Small intestine (tissue), 7 donors: ENCODE results near the gene NTRK2. TPM values are rescaled to one million over a fixed set of nuclear protein-coding genes. Genes with fewer than 3 reads are reported as not detected.

Source experiments
- DNase-seq, 2 donors: peaks; one replicate each; pipeline versions ENCODE4 v3.0.0 to v3.0.0-alpha.2; 2013
- FAIRE-seq: peaks from 2 replicates; lab custom pipeline; 2012; peaks lifted over from hg19 to GRCh38; lab: Jason Lieb, UNC
- H3K27ac ChIP-seq, 3 donors: one replicate each; pipeline ENCODE4 v1.5.1; 2013; ENCODE audit warnings: low read length in 2 of 3, mild to moderate bottlenecking in 2 of 3, control low read depth in 1 of 3, inconsistent platforms in 1 of 3, low read depth in 1 of 3, moderate library complexity in 1 of 3
- H3K27me3 ChIP-seq, 3 donors: one replicate each; pipeline ENCODE4 v1.6.1; 2013; ENCODE audit warnings: low read length in 3 of 3, inconsistent platforms in 1 of 3; ENCODE audit not compliant: control insufficient read depth in 3 of 3, insufficient read depth in 3 of 3
- H3K36me3 ChIP-seq, 3 donors: one replicate each; pipeline ENCODE4 v1.6.1; 2013; ENCODE audit warnings: low read length in 3 of 3, inconsistent platforms in 1 of 3, low read depth in 1 of 3, mild to moderate bottlenecking in 1 of 3, moderate library complexity in 1 of 3; ENCODE audit not compliant: control insufficient read depth in 3 of 3, insufficient read depth in 2 of 3
- H3K4me1 ChIP-seq, 3 donors: one replicate each; pipeline ENCODE4 v1.6.1; 2013; ENCODE audit warnings: low read length in 2 of 3, inconsistent platforms in 1 of 3, low read depth in 1 of 3, mild to moderate bottlenecking in 1 of 3, moderate library complexity in 1 of 3; ENCODE audit not compliant: control insufficient read depth in 3 of 3, insufficient read depth in 2 of 3
- H3K4me3 ChIP-seq, 3 donors: one replicate each; pipeline ENCODE4 v1.5.1; 2013; ENCODE audit warnings: low read length in 3 of 3, control low read depth in 1 of 3, inconsistent platforms in 1 of 3, low read depth in 1 of 3, mild to moderate bottlenecking in 1 of 3, moderate library complexity in 1 of 3
- H3K9me3 ChIP-seq, 2 donors: one replicate each; pipeline ENCODE4 v1.6.1; 2013; ENCODE audit warnings: low read depth in 1 of 2, low read length in 1 of 2; ENCODE audit not compliant: control insufficient read depth in 2 of 2, insufficient read depth in 1 of 2
- WGBS, 3 donors: extraction: QIAGEN DNeasy Blood & Tissue Kit; methylation state at CpG; one replicate each; pipeline ENCODE4 v1.1.7; 2013; 5-methylcytosine and 5-hydroxymethylcytosine counted together
- polyA plus RNA-seq, 4 donors: library from polyadenylated mRNA; stranded (reverse) in 3 of 4; unstranded in 1 of 4; fragments of 200-250 nt in 3 of 4; fragments of 120-200 nt in 1 of 4; gene quantifications; one replicate each; pipeline versions ENCODE4 v1.2.1 to v1.2.3, GENCODE V29; 2013
- donor health status: healthy with polysubstance abuse.
- donor health status: control.
- donor health status: control.
- donor health status: Bipolar disorder and iron deficiency.
- donor health status: healthy.

Gene NTRK2
- polyA plus RNA-seq, 4 donors: 0.16 to 1.1 TPM; not detected in 2

DNA sequence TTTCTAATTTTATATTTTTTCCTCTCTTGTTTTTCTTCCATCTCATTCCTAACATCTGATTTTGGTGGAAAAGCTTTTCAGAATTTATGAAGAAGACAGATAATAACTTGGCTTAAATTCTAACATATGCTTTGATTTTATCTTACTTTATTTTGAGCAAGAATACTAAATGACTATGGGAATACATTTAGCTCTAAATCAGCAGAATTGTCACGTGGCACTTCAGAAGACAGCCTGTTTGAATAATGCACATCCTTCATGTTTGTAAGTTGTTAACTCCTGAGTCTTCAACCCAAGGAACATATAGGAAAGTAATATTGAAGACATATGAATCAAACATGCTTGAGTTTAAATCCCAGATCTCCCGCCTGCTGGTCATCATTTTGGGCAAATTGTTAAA lies 90.3 kb downstream of the NTRK2 start:
- FAIRE-seq (no peak), DNase-seq (no peak)
- H3K9me3 ChIP-seq: peaks cover 0 to 4% of the 10 kb centered on the region in 2 donors
- no peak overlapping the region for H3K4me3 ChIP-seq
- H3K36me3 ChIP-seq: no peaks in the 10 kb centered on the region
- H3K27me3 ChIP-seq: peaks cover 0 to 2% (median 0%) of the 10 kb centered on the region in 3 donors
- H3K27ac ChIP-seq: no peak overlapping the region
- no peaks in the 10 kb centered on the region for H3K4me1 ChIP-seq
- WGBS, 3 donors: 67 to 82% (median 79%) methylated on average over 2 of the region's 2 CpGs

DNA sequence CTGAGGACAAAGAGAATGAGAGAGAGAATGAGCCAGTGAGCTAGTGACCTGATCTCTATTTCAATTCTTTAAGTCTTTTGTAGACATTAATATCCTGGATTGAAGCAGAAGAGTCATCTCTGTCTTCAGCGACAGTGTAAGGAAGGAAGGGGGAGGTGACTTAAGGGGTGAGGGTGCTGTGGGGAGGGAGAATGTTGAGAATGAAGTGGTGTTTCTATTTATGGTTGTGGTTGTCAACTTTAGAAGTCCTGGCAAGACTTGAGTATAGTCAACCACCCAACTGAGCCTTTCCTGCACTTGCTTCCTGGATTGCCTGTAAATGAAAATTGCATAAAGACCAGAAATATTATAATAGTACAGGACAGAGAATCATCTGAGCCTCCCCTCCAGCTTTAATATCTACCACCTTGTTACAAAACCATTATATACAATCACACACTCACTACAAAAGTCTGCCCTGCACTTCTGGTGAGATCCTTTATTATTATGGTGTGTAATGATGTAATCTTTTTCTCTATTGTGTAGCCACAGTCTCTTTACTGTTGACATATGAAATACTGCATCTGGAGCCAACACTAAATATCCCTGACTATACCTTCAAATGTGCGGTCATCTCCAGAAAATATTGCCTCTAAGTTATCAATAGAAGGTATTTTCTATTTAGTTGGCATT lies 91.7 kb downstream of the NTRK2 start:
- H3K36me3 ChIP-seq: no peaks in the 10 kb centered on the region
- peaks cover 0 to 4% of the 10 kb centered on the region in 2 donors for H3K9me3 ChIP-seq
- peaks cover 0 to 2% (median 0%) of the 10 kb centered on the region in 3 donors for H3K27me3 ChIP-seq
- no peak overlapping the region for H3K4me3 ChIP-seq
- WGBS, 3 donors: 74 to 91% (median 78%) methylated on average over 2 of the region's 2 CpGs
- DNase-seq (no peak), FAIRE-seq (no peak)
- no peaks in the 10 kb centered on the region for H3K4me1 ChIP-seq
- no peak overlapping the region for H3K27ac ChIP-seq

DNA sequence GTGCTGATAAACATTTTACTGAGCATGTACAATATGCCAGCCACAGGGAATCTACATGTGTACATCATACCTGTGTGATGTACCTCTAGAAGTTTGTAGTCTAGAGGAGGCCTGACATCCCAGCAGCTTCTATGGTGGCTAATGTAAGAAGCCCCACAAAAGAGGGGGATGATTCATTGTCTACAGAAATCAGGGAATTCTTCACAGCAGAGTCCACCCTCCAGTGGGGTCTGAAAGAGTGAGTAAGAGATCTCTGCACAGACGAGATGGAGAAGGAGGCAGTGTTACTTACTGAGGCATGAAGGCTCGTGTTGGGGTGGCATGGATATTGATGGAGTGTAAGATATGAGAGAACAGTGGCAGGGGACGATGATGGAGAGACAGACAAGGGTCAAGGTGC lies 103.0 kb downstream of the NTRK2 start:
- no peaks in the 10 kb centered on the region for H3K36me3 ChIP-seq
- FAIRE-seq (no peak), DNase-seq (no peak)
- WGBS, 3 donors: 65 to 79% (median 75%) methylated on average over 3 of the region's 3 CpGs
- no peaks in the 10 kb centered on the region for H3K4me1 ChIP-seq
- no peak overlapping the region for H3K4me3 ChIP-seq
- no peaks in the 10 kb centered on the region for H3K27me3 ChIP-seq
- no peak overlapping the region for H3K27ac ChIP-seq
- H3K9me3 ChIP-seq: no peaks in the 10 kb centered on the region

DNA sequence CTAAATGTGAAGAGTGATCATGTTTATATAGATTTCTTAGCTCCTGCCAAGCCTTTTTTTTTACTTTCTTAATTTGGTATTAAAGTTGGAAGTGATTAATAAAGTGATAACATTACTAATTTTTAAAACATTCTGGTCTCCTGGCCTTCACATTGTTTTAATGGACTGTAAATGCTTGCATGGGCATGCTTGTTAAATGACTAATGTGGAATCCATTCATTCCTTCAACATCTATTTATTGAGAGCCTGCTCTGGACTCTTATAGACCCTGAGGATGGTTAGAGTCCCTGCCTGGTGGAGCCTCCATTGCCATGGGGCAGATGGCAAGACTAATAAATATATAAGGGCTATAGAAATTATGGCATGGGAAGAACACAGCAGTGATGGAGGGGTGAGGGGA lies 103.5 kb downstream of the NTRK2 start:
- H3K36me3 ChIP-seq: no peaks in the 10 kb centered on the region
- H3K4me3 ChIP-seq: no peak overlapping the region
- H3K27me3 ChIP-seq: no peaks in the 10 kb centered on the region
- H3K27ac ChIP-seq: no peak overlapping the region
- DNase-seq: no peak
- no peak for FAIRE-seq
- H3K4me1 ChIP-seq: no peaks in the 10 kb centered on the region
- no peaks in the 10 kb centered on the region for H3K9me3 ChIP-seq

DNA sequence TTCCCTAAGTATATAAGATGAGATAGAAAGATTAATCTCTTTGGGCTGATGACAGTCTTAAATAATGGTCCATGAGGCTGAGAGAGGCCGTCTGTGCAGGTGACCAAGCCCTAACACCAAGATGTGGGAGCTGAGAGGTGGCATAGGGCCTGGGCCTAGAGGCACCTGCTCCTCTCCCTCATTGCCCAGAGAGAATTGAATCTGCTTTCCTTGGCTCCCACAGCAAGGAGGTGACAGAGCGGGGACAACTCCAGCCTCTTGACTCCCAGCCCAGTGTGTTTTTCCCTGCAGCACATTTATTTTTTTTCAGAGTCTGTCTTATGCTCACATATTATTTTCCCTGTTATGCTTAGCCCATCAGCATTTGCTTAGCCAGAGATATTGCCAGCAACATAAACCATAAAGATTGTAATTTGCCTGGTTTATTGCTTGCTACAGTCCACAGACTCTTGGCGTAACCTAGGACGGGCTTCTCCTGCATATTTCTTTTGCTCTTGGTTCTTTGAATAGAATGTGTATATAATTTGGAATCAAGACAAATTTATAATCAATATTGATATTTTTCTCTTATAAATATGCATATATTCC lies 105.6 kb downstream of the NTRK2 start:
- Histone ChIP-seq H3K9me3 (no peaks in the 10 kb centered on the region), H3K27me3 (no peaks in the 10 kb centered on the region), H3K36me3 (no peaks in the 10 kb centered on the region), H3K4me3 (no peak overlapping the region), H3K27ac (no peak overlapping the region), H3K4me1 (no peaks in the 10 kb centered on the region)
- FAIRE-seq (no peak), DNase-seq (no peak)
- 82 to 86% (median 83%) methylated on average over 4 of the region's 4 CpGs for WGBS, 3 donors

DNA sequence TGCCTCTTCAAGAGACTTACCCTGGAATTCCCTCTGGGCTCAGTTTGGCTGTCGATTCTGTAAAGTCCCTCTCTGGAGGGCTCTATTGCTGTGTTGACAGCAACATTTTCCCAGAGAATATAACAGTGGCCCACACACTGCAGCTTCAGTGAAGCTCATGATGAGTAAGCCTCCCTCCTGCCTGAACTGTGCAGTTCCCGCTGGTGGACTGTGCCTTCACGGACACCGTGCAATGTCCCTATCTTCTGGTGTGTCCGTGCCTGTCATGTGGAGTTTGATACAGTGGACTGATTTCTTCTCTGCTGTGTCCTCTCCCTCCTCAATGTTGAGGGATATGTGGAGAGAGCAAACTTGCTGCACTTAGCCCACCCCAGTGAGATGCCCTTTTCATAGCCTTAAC lies 109.0 kb downstream of the NTRK2 start:
- DNase-seq (no peak), FAIRE-seq (no peak)
- Histone ChIP-seq H3K4me1 (no peaks in the 10 kb centered on the region), H3K4me3 (no peak overlapping the region), H3K27ac (no peak overlapping the region), H3K9me3 (no peaks in the 10 kb centered on the region), H3K27me3 (no peaks in the 10 kb centered on the region), H3K36me3 (no peaks in the 10 kb centered on the region)
- 76 to 90% (median 89%) methylated on average over 5 of the region's 5 CpGs for WGBS, 3 donors

DNA sequence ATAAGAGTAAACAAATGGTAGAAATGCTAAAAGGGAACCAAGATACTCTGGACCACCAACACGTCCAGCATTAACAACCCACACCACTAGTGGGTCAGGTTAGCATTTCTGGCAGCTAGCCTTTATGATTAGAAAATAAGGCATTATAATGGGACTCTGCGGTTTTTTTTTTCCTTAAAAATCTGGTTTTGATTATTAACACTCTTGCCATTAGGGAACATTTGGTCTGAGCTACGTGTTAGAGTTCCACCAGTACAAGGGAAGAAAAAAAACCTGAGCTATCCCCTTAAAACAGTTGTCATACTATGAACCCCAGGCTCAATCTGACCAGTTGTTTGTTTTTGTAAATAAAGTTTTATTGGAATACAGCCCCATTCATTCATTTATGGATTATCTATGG lies 110.4 kb downstream of the NTRK2 start:
- FAIRE-seq: no peak
- WGBS, 3 donors: 51 to 82% (median 67%) methylated on average over 3 of the region's 3 CpGs

DNA sequence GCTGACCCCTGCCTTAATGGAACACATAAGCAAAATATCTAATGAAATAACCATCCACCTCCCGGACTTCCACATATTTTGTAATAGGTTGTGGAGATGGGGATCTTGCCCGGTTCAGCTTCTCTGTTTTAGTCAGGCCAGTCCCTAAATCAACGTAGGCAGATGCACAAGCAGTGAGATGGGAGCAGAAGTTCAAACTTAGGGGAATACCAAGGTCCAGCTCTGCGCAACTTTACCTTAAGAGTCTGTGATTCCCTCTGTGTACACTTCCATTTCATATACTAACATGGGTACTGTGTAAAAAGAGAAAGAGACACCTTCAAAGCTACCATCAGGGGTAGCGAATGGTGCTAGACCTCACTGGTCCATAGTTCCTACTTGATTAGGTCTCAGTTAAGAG lies 110.9 kb downstream of the NTRK2 start:
- Histone ChIP-seq H3K4me3 (no peak overlapping the region), H3K4me1 (no peaks in the 10 kb centered on the region), H3K9me3 (no peaks in the 10 kb centered on the region), H3K27ac (no peak overlapping the region), H3K27me3 (no peaks in the 10 kb centered on the region), H3K36me3 (no peaks in the 10 kb centered on the region)
- 78 to 88% (median 80%) methylated on average over 5 of the region's 5 CpGs for WGBS, 3 donors
- DNase-seq (no peak), FAIRE-seq (no peak)

More for the DNA sequence above, 110.4 kb downstream of the NTRK2 start:
- Histone ChIP-seq H3K4me3 (no peak overlapping the region), H3K9me3 (no peaks in the 10 kb centered on the region), H3K27ac (no peak overlapping the region), H3K4me1 (no peaks in the 10 kb centered on the region), H3K27me3 (no peaks in the 10 kb centered on the region), H3K36me3 (no peaks in the 10 kb centered on the region)
- no peak for DNase-seq

DNA sequence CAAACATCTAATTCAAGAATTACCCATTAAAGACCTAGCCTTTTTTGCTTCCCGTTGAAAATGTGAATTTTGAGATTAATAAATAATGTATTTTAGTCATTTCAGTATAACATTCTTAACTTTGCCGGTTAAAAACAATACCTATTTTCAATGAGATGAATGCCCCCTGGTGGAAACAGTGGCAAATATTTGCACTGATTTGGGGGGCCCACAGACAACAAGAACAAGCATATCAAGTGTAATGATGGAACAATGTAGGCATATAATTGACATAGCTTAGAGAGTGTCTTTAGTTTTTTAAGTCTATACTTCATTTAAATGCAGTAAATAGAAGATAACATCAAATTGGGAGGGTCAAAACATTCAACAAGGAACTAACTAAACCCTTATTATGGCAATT lies 111.9 kb downstream of the NTRK2 start:
- H3K4me1 ChIP-seq: no peaks in the 10 kb centered on the region
- WGBS, 3 donors: 43 to 48% (median 46%) methylated on average over 2 of the region's 2 CpGs
- no peak for FAIRE-seq
- H3K27ac ChIP-seq: no peak overlapping the region
- no peaks in the 10 kb centered on the region for H3K36me3 ChIP-seq
- H3K4me3 ChIP-seq: no peak overlapping the region
- no peak for DNase-seq
- H3K27me3 ChIP-seq: no peaks in the 10 kb centered on the region
- no peaks in the 10 kb centered on the region for H3K9me3 ChIP-seq
